Gastrocnemius medialis (tissue), 4 donors: ENCODE measurements around the gene MITD1.

Source experiments
- CTCF ChIP-seq, 5 experiments: fragments of 450-650 bp in 3 of 5; fragments of 200-600 bp in 2 of 5; sonication (generic) in 2 of 5; IDR thresholded peaks in 4 of 5; conservative IDR thresholded peaks in 1 of 5; 1 replicate in 4 of 5; 2 replicates in 1 of 5; pipeline ENCODE4 v1.5.1; 2016 to 2019; ENCODE audit warnings: antibody characterized with exemption in 5 of 5, mild to moderate bottlenecking in 3 of 5, moderate library complexity in 3 of 5
- POLR2A ChIP-seq, 2 donors: fragments of 450-650 bp; IDR thresholded peaks; one replicate each; pipeline ENCODE4 v1.6.1; 2017; ENCODE audit warnings: antibody characterized with exemption in 2 of 2, mild to moderate bottlenecking in 2 of 2, moderate library complexity in 2 of 2

DNA sequence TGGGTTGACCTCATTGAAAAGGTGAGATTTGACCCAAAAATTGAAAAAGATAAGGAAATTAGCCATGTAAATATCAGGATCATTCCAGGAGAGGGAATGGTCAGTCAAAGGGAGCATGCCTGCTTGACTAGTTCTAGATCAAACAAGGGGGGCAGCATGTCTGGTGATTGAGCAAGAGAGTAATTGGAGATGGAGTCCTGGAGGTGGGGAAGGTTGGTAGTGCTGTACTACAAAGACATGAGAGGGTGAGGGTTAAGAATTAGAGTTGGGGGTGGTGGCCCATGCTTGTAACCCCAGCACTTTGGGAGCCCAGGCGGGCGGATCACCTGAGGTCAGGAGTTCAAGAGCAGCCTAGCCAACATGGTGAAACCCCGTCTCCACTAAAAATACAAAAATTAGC lies 2.2 kb upstream of the MITD1 start:
- TF ChIP-seq CTCF (IDR thresholded peaks at IDR 0.05 in 4 of 5, conservative IDR thresholded peaks at IDR 0.05 in 1 of 5) (no peak), POLR2A (IDR thresholded peaks at IDR 0.05) (no peak)
